Ectodermal cell (in vitro differentiated cells): ENCODE data around the gene CMSS1.

Experiments
- H3K27ac ChIP-seq: 2 replicates; pipeline ENCODE4 v1.7.0; 2013; ENCODE audit warnings: mild to moderate bottlenecking, low read depth, low read length; ENCODE audit not compliant: insufficient read depth, poor library complexity, severe bottlenecking
- H3K27me3 ChIP-seq: 2 replicates; pipeline ENCODE4 v1.7.0; 2013; ENCODE audit warnings: mild to moderate bottlenecking, low read length; ENCODE audit not compliant: insufficient read depth, control insufficient read depth, poor library complexity, severe bottlenecking
- H3K36me3 ChIP-seq: one replicate; pipeline ENCODE4 v1.7.0; 2013; ENCODE audit warnings: low read length; ENCODE audit not compliant: control insufficient read depth, insufficient read depth
- H3K4me1 ChIP-seq: one replicate; pipeline ENCODE4 v1.7.0; 2013; ENCODE audit warnings: low read length; ENCODE audit not compliant: control insufficient read depth, insufficient read depth
- H3K4me3 ChIP-seq: 2 replicates; pipeline ENCODE4 v1.7.0; 2013; ENCODE audit warnings: low read depth, low read length, control low read depth; ENCODE audit not compliant: insufficient read depth
- H3K9me3 ChIP-seq: 2 replicates; pipeline ENCODE4 v1.7.0; 2013; ENCODE audit warnings: mild to moderate bottlenecking, low read length, moderate library complexity; ENCODE audit not compliant: control insufficient read depth
- WGBS, 2 experiments: methylation state at CpG; one replicate each; pipeline ENCODE4 v1.1.7; 2013; ENCODE audit warnings: missing lambda C conversion rate in 2 of 2; 5-methylcytosine and 5-hydroxymethylcytosine counted together

CMSS1 gene

GRCh38 chr3:100108464-100109079 lies 290.9 kb downstream of the CMSS1 start:
- H3K36me3 ChIP-seq: no peaks in the 10 kb centered on the region
- H3K4me1 ChIP-seq: no peaks in the 10 kb centered on the region
- 96 to 97% methylated on average over 6 to 7 of the region's 7 CpGs for WGBS, 2 experiments
- no peak overlapping the region for H3K27ac ChIP-seq
- no peak overlapping the region for H3K4me3 ChIP-seq
- H3K9me3 ChIP-seq: no peaks in the 10 kb centered on the region
- H3K27me3 ChIP-seq: no peaks in the 10 kb centered on the region

GRCh38 chr3:100110162-100110561 lies 292.5 kb downstream of the CMSS1 start:
- Histone ChIP-seq H3K27ac (no peak overlapping the region), H3K36me3 (no peaks in the 10 kb centered on the region), H3K4me3 (no peak overlapping the region), H3K4me1 (no peaks in the 10 kb centered on the region), H3K9me3 (no peaks in the 10 kb centered on the region), H3K27me3 (no peaks in the 10 kb centered on the region)
- 79 to 86% methylated on average over 1 of the region's 1 CpG for WGBS, 2 experiments

- Histone ChIP-seq H3K27me3 (no peaks in the 10 kb centered on the region), H3K36me3 (no peaks in the 10 kb centered on the region), H3K9me3 (no peaks in the 10 kb centered on the region), H3K4me3 (no peak overlapping the region), H3K4me1 (no peaks in the 10 kb centered on the region), H3K27ac (no peak overlapping the region)
- 83% methylated on average over 1 of the region's 1 CpG; no CpG with 5 or more reads in 1 of the 2 experiments for WGBS, 2 experiments
Measured at GRCh38 chr3:100111728-100112127, 294.1 kb downstream of the CMSS1 start.

GRCh38 chr3:100113723-100114412 lies 296.2 kb downstream of the CMSS1 start:
- 93 to 94% methylated on average over 7 of the region's 7 CpGs for WGBS, 2 experiments
- Histone ChIP-seq H3K36me3 (no peaks in the 10 kb centered on the region), H3K4me1 (no peaks in the 10 kb centered on the region), H3K9me3 (no peaks in the 10 kb centered on the region), H3K4me3 (no peak overlapping the region), H3K27me3 (no peaks in the 10 kb centered on the region), H3K27ac (no peak overlapping the region)

DNA sequence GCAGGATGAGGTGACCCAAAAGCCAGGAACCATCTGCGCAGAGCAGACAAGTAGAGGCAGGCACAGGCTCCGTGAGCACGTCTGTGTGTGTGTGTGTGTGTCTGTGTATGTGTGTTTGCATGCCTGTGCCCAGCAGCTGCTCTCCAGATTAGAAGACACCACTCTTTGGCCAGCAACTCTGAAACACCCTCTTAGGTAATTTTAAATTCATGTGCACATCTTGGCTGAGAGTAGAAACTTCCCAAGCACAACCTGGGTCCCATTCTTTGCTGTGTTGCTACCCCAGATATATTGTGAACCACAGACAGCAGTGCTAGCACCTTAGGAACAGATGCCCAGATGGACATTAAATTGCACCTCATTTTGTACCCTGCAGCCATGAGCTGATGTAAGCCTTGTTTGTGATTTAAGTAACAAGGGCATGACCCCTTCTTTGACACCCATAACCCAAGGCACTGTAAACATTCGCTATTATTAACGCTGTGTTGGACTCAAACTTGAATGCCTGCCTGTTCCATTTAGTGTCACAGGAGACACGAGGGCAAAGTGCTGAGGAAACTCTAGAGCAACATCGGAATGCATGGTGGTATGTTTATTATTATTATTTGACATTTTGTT lies 296.9 kb downstream of the CMSS1 start, which contains the start of gene FILIP1L:
Gene FILIP1L, minus strand, starts transcription at position 89 of the 618 bp plus-strand sequence.
- H3K4me3 ChIP-seq: no peak within 1 kb of the TSS
- H3K4me1 ChIP-seq: no peaks in the 10 kb centered on the region
- H3K36me3 ChIP-seq: no peaks in the 10 kb centered on the region
- H3K9me3 ChIP-seq: no peaks in the 10 kb centered on the region
- H3K27me3 ChIP-seq: no peaks in the 10 kb centered on the region
- no peak within 1 kb of the TSS for H3K27ac ChIP-seq
- WGBS, 2 experiments: 93 to 94% methylated on average over 6 of the region's 7 CpGs

GRCh38 chr3:100117093-100117492 lies 299.4 kb downstream of the CMSS1 start:
- 90 to 92% methylated on average over 2 to 3 of the region's 4 CpGs for WGBS, 2 experiments
- no peaks in the 10 kb centered on the region for H3K4me1 ChIP-seq
- no peak overlapping the region for H3K4me3 ChIP-seq
- H3K27ac ChIP-seq: no peak overlapping the region
- H3K27me3 ChIP-seq: no peaks in the 10 kb centered on the region
- H3K36me3 ChIP-seq: no peaks in the 10 kb centered on the region
- H3K9me3 ChIP-seq: no peaks in the 10 kb centered on the region

DNA sequence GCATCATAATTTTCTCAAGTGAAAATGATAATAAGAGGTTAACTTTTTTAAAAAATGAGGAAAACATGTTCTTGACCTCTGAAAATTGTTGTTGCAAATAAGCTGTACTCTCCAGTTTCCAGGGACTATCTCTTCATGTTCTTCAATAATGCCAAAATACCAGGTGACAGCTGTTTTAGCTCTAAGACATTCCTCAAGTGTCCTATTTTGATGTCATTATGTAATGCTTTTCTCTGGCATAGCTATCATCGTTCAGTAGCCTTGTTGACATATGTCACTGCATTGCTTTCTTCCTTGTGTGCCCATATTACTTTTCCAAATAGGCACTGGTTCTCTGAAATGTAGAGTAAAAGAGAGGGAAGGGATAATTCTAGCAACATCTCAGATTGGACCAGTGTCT lies 302.4 kb downstream of the CMSS1 start:
- WGBS, 2 experiments: 88 to 89% methylated on average over 1 of the region's 1 CpG

GRCh38 chr3:100120693-100121092 lies 303.0 kb downstream of the CMSS1 start:
- no peaks in the 10 kb centered on the region for H3K36me3 ChIP-seq
- H3K27me3 ChIP-seq: no peaks in the 10 kb centered on the region
- 92 to 95% methylated on average over 5 of the region's 5 CpGs for WGBS, 2 experiments

More for the DNA sequence above, 302.4 kb downstream of the CMSS1 start:
- Histone ChIP-seq H3K9me3 (no peaks in the 10 kb centered on the region), H3K27me3 (no peaks in the 10 kb centered on the region), H3K27ac (no peak overlapping the region), H3K4me3 (no peak overlapping the region), H3K36me3 (no peaks in the 10 kb centered on the region), H3K4me1 (peaks cover 4% of the 10 kb centered on the region)

GRCh38 chr3:100122321-100122720 lies 304.7 kb downstream of the CMSS1 start:
- Histone ChIP-seq H3K27me3 (no peaks in the 10 kb centered on the region), H3K4me1 (peaks cover 4% of the 10 kb centered on the region), H3K36me3 (no peaks in the 10 kb centered on the region), H3K27ac (no peak overlapping the region), H3K9me3 (no peaks in the 10 kb centered on the region), H3K4me3 (no peak overlapping the region)
- 50 to 52% methylated on average over 2 of the region's 2 CpGs for WGBS, 2 experiments

More at GRCh38 chr3:100120693-100121092, 303.0 kb downstream of the CMSS1 start:
- Histone ChIP-seq H3K4me3 (no peak overlapping the region), H3K9me3 (no peaks in the 10 kb centered on the region), H3K27ac (no peak overlapping the region), H3K4me1 (peaks cover 4% of the 10 kb centered on the region)

DNA sequence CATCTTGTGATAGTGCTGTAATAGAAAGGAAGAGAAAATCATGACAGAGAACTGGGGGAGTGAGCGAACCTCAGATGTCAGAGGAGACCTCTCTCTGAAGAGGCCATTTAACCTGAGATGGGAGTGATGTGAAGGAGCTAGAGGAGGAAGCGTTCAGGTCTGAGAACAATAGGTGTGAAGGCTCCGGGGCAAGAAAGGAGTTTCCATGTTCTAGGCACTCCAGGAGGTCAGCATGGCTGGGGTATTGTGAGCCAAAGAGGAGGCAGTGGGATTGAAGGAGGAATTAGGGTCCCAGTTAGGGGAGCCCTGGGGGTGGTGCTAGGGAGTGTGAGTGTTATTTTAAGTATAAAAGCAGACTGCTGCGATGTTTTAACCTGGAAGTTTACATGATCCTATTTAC lies 305.4 kb downstream of the CMSS1 start:
- Histone ChIP-seq H3K4me1 (peaks cover 4% of the 10 kb centered on the region), H3K4me3 (no peak overlapping the region), H3K36me3 (no peaks in the 10 kb centered on the region), H3K27ac (no peak overlapping the region), H3K27me3 (no peaks in the 10 kb centered on the region), H3K9me3 (no peaks in the 10 kb centered on the region)
- 73 to 75% methylated on average over 4 of the region's 4 CpGs for WGBS, 2 experiments
